GM18858 (cell line): Measurements from ENCODE around the gene HSD17B12.
"Not testable (repeated sequence)": the region's sequence is repeated elsewhere in the genome, so short reads cannot be mapped to it uniquely, and the experiment has no call there.

Experiments used
- ATAC-seq: cut with Tn5 transposase; IDR thresholded peaks from one replicate; pipeline ENCODE4 v1.9.1; 2021; ENCODE audit not compliant: unreplicated experiment

HSD17B12 gene

GRCh38 chr11:43738600-43739409 lies 58.3 kb downstream of the HSD17B12 start:
- ATAC-seq, result peak; percentile 39

- no peak for ATAC-seq
Measured at GRCh38 chr11:43746670-43747069, 66.1 kb downstream of the HSD17B12 start.

GRCh38 chr11:43747130-43747802 lies 66.7 kb downstream of the HSD17B12 start:
- ATAC-seq, result no peak

GRCh38 chr11:43748095-43748494 lies 67.6 kb downstream of the HSD17B12 start:
- no peak for ATAC-seq

- ATAC-seq, result no peak
Measured at GRCh38 chr11:43751726-43752125, 71.2 kb downstream of the HSD17B12 start.

- no peak for ATAC-seq
Measured at GRCh38 chr11:43756575-43756974, 76.0 kb downstream of the HSD17B12 start.

- no peak for ATAC-seq
Measured at GRCh38 chr11:43758927-43759326, 78.4 kb downstream of the HSD17B12 start.

- ATAC-seq, result no peak
Measured at GRCh38 chr11:43760902-43761301, 80.4 kb downstream of the HSD17B12 start.

GRCh38 chr11:43765194-43765593 lies 84.7 kb downstream of the HSD17B12 start:
- ATAC-seq, result no peak

GRCh38 chr11:43768654-43769053 lies 88.1 kb downstream of the HSD17B12 start:
- ATAC-seq, result not testable (repeated sequence)

GRCh38 chr11:43770173-43770572 lies 89.6 kb downstream of the HSD17B12 start:
- no peak for ATAC-seq

GRCh38 chr11:43772733-43773132 lies 92.2 kb downstream of the HSD17B12 start:
- no peak for ATAC-seq

GRCh38 chr11:43774786-43775185 lies 94.2 kb downstream of the HSD17B12 start:
- ATAC-seq, result no peak

- ATAC-seq, result no peak
Measured at GRCh38 chr11:43779306-43779705, 98.8 kb downstream of the HSD17B12 start.

GRCh38 chr11:43784301-43784700 lies 103.8 kb downstream of the HSD17B12 start:
- ATAC-seq, result no peak

- no peak for ATAC-seq
Measured at GRCh38 chr11:43784866-43785265, 104.3 kb downstream of the HSD17B12 start.

GRCh38 chr11:43785318-43785717 lies 104.8 kb downstream of the HSD17B12 start:
- ATAC-seq, result no peak

- ATAC-seq, result no peak
Measured at GRCh38 chr11:43786016-43786415, 105.5 kb downstream of the HSD17B12 start.

GRCh38 chr11:43787824-43788223 lies 107.3 kb downstream of the HSD17B12 start:
- ATAC-seq, result no peak

- no peak for ATAC-seq
Measured at GRCh38 chr11:43788421-43788820, 107.9 kb downstream of the HSD17B12 start.

GRCh38 chr11:43789700-43790443 lies 109.3 kb downstream of the HSD17B12 start:
- no peak for ATAC-seq

- ATAC-seq, result no peak
Measured at GRCh38 chr11:43790444-43790794, 109.9 kb downstream of the HSD17B12 start.
